ENCODE data around the gene PTPRE.

GRCh38 chr10:128025437-128025836 is 118.5 kb downstream of the PTPRE start:
- TF ChIP-seq USF2 (IDR thresholded peaks at IDR 0.05; ENCODE audit: low read depth, low read length) (no peak), CTCF (conservative IDR thresholded peaks at IDR 0.05; ENCODE audit: low read depth, low read length) (no peak), ELK1 (IDR thresholded peaks at IDR 0.05; ENCODE audit: borderline replicate concordance, low read depth, low read length) (no peak), CEBPB (IDR thresholded peaks at IDR 0.05; ENCODE audit: low read depth, low read length) (no peak), MXI1 (IDR thresholded peaks at IDR 0.05; ENCODE audit: borderline replicate concordance, low read depth, low read length) (no peak), RFX5 (IDR thresholded peaks at IDR 0.05; ENCODE audit: low read depth, low read length) (no peak), MAFK (IDR thresholded peaks at IDR 0.05; ENCODE audit: low read depth, low read length) (no peak), POLR2A (IDR thresholded peaks at IDR 0.05; ENCODE audit: low read depth, low read length) (no peak), BHLHE40 (IDR thresholded peaks at IDR 0.05; ENCODE audit: low read depth, low read length) (no peak)
